Activated gamma-delta T cell treated with anti-CD3 and anti-CD28 coated beads, Interleukin-2, amount 50 U/mL, for 16 hours (primary cell): ENCODE results near the gene KRTAP5-5.
"Not testable (repeated sequence)": the region's sequence is repeated elsewhere in the genome, so short reads cannot be mapped to it uniquely, and the experiment has no call there.

Experiments used
- DNase-seq: peaks from one replicate; pipeline ENCODE4 v3.0.0-alpha.2; 2020; ENCODE audit warnings: low read depth

Gene KRTAP5-5

GRCh38 chr11:1642288-1643145 lies 12.9 kb downstream of the KRTAP5-5 start:
- no peak for DNase-seq

- DNase-seq, result no peak
Observed at GRCh38 chr11:1643146-1643690, 13.6 kb downstream of the KRTAP5-5 start.

- no peak for DNase-seq
Observed at GRCh38 chr11:1644601-1645356, 15.2 kb downstream of the KRTAP5-5 start.

- DNase-seq, result no peak
Observed at GRCh38 chr11:1645357-1645821, 15.8 kb downstream of the KRTAP5-5 start.

- not testable (repeated sequence) for DNase-seq
Observed at GRCh38 chr11:1646540-1646939, 17.0 kb downstream of the KRTAP5-5 start.

GRCh38 chr11:1647901-1648652 lies 18.5 kb downstream of the KRTAP5-5 start:
- no peak for DNase-seq

GRCh38 chr11:1648653-1649420 lies 19.3 kb downstream of the KRTAP5-5 start:
- no peak for DNase-seq

- DNase-seq, result no peak
Observed at GRCh38 chr11:1650034-1650917, 20.7 kb downstream of the KRTAP5-5 start.

- DNase-seq, result no peak
Observed at GRCh38 chr11:1650918-1651262, 21.3 kb downstream of the KRTAP5-5 start.

GRCh38 chr11:1651411-1651980 lies 21.9 kb downstream of the KRTAP5-5 start:
- no peak for DNase-seq

GRCh38 chr11:1652026-1652425 lies 22.5 kb downstream of the KRTAP5-5 start:
- no peak for DNase-seq

- no peak for DNase-seq
Observed at GRCh38 chr11:1652442-1652770, 22.8 kb downstream of the KRTAP5-5 start.

- peak; percentile 69 for DNase-seq
Observed at GRCh38 chr11:1652771-1653540, 23.4 kb downstream of the KRTAP5-5 start.

GRCh38 chr11:1653541-1654387 lies 24.2 kb downstream of the KRTAP5-5 start:
- no peak for DNase-seq

- DNase-seq, result no peak
Observed at GRCh38 chr11:1654388-1655167, 25.0 kb downstream of the KRTAP5-5 start.

- DNase-seq, result no peak
Observed at GRCh38 chr11:1655168-1656060, 25.8 kb downstream of the KRTAP5-5 start.

- DNase-seq, result no peak
Observed at GRCh38 chr11:1656061-1656441, 26.5 kb downstream of the KRTAP5-5 start.
